Measurements from ENCODE around the gene AGAP1.
"Not testable (repeated sequence)": the region's sequence is repeated elsewhere in the genome, so short reads cannot be mapped to it uniquely, and the experiment has no call there.

The AGAP1 gene

DNA sequence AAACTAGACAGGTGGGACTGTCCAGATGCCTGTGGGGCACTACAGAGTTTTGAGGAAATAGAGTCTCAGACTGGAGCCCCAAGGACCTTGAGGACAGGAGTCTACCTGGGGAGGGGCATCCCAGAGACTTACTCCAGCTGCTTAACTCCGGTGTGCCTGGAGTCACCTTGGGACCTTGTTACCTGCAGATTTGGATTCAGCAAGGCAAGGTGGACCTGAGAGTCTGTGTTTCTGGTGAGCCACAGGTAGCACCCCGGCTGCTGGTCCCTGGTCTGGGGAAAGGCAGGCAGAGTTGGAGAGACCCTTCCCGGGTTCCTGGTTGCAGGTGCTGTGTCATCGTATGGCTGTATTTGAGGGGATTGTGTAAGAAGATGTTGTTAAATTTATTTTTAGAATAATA is 102.4 kb downstream of the AGAP1 start:
- DNase-seq, result no peak

- no peak for DNase-seq
These were observed 103.3 kb downstream of the AGAP1 start for GRCh38 chr2:235597081-235597615.

- no peak for DNase-seq
These were observed 104.2 kb downstream of the AGAP1 start for GRCh38 chr2:235598026-235598425.

DNA sequence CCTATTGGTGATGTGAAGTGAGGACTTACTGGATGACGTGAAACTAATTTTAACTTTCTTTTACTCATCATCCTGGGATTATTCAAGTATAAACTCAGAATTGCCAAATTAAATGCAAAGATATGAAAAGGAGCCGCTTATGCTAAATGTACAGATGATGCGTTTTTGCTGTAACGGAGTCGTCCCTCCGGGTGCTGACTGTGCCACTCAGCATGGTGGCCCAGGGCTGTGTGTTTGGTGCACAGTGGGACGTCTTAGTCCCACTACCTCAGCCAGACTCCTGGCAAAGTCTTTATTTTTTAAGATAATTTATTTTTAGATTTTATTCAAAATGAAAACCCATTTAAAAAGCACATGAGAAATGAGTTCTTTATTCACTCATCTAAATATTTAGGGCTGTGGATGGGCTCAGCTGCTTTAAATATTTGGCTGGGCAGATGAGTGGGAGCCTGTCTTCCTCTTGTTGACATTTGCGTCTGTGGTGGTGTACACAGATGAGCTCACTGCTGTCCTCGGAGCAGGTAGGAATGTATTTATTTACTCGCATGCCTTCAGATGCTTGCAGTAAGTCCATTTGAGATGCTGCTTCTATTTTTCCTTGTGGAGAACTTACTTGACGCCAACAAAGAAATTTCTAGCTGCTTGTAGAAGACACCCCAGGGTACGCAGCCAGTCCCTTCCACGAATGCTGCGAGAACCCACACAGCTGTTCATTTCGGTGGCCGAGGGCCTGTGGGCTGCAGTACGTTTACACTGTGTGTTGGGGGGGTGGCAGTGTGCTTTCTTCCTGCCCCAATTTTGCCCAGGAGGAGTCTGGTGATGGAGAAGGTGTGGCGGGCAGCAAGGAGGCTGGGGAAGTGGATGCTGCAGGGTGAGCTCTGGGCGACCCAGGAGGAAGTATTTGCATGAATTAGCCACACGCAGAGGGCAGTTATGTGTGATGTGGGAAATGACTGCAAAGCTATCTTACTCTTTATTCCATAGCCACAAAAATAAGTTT is 105.0 kb downstream of the AGAP1 start:
- DNase-seq, result no peak

DNA sequence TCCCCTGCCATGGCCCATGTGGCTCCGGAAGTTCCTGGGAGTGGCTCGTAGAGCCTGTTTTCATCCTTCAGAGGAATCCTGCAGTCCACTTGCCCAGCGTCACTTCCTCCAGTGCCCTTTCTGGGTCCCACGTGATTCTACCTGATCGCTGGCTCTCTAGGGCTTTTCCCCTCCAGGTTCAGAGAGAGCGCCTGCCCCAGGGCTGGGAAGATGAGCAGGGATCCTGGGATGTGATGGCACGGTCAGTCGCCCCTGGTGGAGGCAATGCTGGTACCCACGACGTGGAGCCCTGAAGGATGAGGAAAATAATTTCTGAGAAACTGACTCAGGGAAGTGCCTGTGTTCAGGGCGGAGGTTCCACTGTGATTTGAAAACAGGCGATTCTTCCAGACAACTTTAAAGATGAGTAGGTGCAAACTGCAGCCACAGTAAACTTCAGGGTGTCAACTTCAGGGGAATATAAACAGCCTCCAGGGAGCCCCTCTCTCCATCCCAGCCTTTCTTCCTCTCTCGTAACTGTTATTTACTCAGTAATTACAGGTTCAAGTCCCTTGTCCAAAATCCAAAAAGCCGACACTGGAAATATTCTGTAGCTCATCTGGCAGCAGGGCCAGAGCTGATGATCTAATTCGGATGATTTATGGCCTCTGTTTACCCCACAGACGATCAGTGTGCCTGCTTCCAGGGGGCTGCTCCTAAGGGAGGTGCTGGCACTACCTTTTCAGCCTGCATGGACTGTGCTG is 105.9 kb downstream of the AGAP1 start:
- no peak for DNase-seq

DNA sequence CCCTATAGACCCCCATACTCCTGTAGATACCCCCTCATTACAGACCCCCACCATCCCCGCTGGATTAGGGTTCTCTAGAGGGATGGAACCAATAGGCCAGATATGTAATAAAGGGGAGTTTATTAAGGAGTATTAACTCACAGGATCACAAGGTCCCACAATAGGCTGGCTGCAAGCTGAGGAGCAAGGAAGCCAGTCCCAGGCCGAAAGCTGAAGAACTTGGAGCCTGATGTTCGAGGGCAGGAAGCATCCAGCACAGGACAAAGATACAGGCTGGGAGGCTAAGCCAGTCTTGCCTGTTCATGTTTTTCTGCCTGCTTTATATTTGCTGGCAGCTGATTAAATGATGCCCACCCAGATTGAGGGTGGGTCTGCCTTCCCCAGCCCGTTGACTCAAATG is 106.6 kb downstream of the AGAP1 start:
- no peak for DNase-seq

DNA sequence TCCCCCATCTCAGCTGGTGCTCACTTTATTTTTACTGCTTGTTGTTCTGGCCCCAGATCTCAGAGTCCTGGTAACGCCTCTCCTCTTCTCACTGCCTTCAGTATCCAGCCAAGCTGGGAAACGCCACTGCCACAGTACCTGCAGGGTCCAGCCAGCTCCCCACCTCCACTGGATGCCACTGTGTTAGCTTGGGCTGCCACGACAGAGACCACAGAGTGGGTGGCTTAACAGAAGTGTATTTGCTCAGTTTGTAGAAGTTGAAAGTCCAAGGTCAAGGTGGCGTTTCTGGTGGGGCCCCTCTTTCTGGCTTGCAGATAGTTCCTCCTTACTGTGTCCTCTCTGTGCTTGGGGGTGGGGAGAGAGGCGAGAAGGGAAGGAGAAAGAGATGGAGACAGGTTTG is 107.1 kb downstream of the AGAP1 start:
- DNase-seq, result no peak

- DNase-seq, result no peak
These were observed 108.3 kb downstream of the AGAP1 start for GRCh38 chr2:235601960-235602704.

DNA sequence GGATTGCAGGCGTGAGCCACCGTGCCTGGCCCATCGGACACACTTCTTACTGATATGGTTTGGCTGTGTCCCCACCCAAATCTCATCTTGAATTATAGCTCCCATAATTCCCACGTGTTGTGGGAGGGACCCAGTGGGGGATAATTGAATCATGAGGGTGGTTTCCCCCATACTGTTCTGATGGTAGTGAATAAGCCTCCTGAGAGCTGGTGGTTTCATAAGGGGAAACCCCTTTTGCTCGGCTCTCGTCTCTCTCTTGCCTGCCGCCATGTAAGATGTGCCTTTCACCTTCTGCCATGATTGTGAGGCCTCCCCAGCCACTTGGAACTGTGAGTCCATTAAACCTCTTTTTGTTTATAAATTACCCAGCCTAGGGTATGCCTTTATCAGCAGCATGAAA is 109.1 kb downstream of the AGAP1 start:
- not testable (repeated sequence) for DNase-seq

GRCh38 chr2:235603659-235604058 is 109.8 kb downstream of the AGAP1 start:
- no peak for DNase-seq

GRCh38 chr2:235605312-235606003 is 111.6 kb downstream of the AGAP1 start:
- peak; percentile 65 for DNase-seq

- DNase-seq, result no peak
These were observed 112.3 kb downstream of the AGAP1 start for GRCh38 chr2:235606004-235606715.

GRCh38 chr2:235607546-235608199 is 113.8 kb downstream of the AGAP1 start:
- no peak for DNase-seq

GRCh38 chr2:235608200-235608887 is 114.5 kb downstream of the AGAP1 start:
- DNase-seq, result no peak

- DNase-seq, result no peak
These were observed 115.5 kb downstream of the AGAP1 start for GRCh38 chr2:235609321-235609720.

GRCh38 chr2:235609746-235610145 is 115.9 kb downstream of the AGAP1 start:
- DNase-seq, result no peak

DNA sequence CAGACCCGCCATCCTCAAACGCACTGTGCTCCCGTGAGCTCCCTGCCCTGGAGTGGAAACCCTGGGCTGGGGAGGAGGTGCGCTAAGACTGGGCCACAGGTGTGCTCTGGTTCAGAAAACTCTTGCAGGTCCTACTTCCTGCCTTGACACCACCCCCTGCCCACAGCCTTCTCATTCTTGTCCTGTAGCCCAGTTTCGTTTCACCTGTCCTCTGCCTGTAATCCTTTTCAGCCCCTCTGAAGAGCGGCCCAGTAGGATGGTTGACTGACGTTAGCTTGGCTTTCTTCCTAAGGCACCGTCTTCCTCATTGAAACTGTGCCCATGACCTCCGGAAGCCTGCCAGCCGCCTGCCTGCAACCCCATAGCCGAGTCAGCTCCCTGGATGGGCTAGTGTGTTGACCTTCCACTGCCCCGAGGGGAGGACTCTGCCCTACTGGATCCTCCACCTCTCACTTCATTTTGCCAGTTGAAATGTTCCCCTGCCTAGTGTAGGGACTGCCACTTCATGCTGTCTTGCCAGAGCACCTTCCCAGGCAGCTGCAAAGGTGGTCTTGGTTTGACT is 116.9 kb downstream of the AGAP1 start:
- no peak for DNase-seq

DNA sequence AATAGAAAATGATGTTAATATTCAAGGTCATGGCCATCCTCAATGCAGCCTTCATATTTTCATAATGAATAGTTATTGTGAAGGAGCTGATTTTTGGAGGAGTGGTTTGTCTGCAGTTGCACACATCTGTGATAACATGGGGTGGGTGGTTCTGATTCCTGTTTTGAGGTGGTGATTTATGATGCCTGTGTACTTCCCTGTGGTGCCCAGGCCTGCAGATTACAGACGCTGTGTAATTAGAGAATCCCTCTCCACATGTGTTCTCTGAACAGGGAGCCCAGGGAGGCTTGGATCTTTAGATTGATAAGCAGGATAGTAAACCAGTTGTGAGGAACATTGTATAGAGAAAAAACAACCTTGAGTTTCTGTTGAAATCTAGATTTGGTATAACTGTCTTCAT is 117.5 kb downstream of the AGAP1 start:
- no peak for DNase-seq

GRCh38 chr2:235611756-235612155 is 117.9 kb downstream of the AGAP1 start:
- no peak for DNase-seq
